Retinal pigment epithelial cell (primary cell): ENCODE data around the gene SPACA5B.
"Not testable (repeated sequence)": the region's sequence is repeated elsewhere in the genome, so short reads cannot be mapped to it uniquely, and the experiment has no call there.

Experiments
- DNase-seq: peaks from one replicate; pipeline ENCODE4 v3.0.0-alpha.2; 2010; ENCODE audit warnings: low read depth
- H3K4me3 ChIP-seq: 2 replicates; pipeline ENCODE4 v1.5.1; 2011; ENCODE audit warnings: mild to moderate bottlenecking, low read length, control low read depth, moderate library complexity
- TF ChIP-seq, protein P1 (sequence below): conservative IDR thresholded peaks from 2 replicates; pipeline ENCODE4 v1.5.1; 2011; ENCODE audit warnings: low read depth, low read length, control low read depth, inconsistent platforms

The SPACA5B gene

DNA sequence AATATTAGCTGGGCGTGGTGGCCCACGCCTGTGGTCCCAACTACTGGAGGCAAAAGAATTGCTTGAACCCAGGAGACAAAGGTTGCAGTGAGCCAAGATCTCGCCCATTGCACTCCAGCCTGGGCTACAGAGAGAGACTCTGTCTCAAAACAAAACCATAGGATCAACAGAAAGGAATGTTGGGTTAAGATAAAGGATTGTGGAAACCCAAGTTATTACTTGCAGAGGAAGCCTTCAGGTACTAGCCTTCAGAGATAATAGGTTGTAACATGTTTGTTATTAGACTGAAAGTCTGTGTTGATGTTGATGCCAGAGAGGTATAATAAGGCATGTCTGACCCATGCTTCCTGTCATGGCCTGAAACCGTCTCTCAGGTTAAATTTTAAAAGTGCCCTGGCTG lies 49.3 kb downstream of the SPACA5B start:
- no peak for DNase-seq
- no peak overlapping the region for H3K4me3 ChIP-seq
- TF ChIP-seq, protein P1, sequence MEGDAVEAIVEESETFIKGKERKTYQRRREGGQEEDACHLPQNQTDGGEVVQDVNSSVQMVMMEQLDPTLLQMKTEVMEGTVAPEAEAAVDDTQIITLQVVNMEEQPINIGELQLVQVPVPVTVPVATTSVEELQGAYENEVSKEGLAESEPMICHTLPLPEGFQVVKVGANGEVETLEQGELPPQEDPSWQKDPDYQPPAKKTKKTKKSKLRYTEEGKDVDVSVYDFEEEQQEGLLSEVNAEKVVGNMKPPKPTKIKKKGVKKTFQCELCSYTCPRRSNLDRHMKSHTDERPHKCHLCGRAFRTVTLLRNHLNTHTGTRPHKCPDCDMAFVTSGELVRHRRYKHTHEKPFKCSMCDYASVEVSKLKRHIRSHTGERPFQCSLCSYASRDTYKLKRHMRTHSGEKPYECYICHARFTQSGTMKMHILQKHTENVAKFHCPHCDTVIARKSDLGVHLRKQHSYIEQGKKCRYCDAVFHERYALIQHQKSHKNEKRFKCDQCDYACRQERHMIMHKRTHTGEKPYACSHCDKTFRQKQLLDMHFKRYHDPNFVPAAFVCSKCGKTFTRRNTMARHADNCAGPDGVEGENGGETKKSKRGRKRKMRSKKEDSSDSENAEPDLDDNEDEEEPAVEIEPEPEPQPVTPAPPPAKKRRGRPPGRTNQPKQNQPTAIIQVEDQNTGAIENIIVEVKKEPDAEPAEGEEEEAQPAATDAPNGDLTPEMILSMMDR = no peak

DNA sequence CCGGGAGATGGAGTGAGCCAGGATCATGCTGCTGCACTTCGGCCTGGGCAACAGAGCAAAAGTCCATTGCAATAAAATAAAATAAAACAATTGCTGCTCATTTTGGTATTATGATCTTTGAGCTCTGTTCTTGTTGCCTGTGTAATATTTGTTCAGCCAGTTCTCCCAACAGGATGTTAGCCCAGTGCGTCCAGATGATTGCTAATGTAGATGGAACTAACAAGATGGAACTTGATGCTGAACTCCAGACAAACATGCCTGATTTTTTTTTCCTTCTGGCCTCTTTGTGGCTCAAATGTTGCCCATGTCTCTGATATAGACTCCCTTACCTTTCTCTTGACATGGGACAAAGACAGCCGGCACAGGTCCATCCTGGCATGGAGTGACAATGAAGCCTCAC lies 50.4 kb downstream of the SPACA5B start:
- TF ChIP-seq, protein P1 = no peak
- no peak overlapping the region for H3K4me3 ChIP-seq
- DNase-seq = no peak

DNA sequence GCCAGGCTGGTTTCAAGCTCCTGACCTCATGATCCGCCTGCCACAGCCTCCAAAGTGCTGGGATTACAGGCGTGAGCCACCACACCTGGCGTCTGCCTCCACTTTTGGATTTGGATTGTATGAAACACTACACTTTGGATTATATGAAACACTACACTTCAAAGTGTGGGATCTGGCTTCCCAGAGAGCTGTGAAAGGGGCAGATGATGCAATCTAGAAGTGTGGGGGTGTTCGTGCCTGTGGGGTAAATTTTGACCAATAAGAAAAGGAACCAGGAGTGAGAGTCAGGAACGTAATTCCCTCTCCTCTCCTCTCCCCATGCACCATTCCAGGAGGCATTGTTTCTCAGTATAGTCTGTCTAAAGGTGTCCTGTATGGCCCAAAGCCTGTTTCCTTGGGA lies 51.5 kb downstream of the SPACA5B start:
- not testable (repeated sequence) for DNase-seq, H3K4me3 ChIP-seq
